Hepatocyte (in vitro differentiated cells): ENCODE results near the gene FAR1. TPM values are rescaled to one million over a fixed set of nuclear protein-coding genes. Genes with fewer than 3 reads are reported as not detected.

ENCODE experiments used
- DNase-seq: peaks from one replicate; pipeline ENCODE4 v3.0.0-alpha.2; 2016; ENCODE audit warnings: low spot score
- H2AFZ ChIP-seq: fragments of 200-600 bp; sonication (generic); 2 replicates; pipeline ENCODE4 v1.6.0; 2016; ENCODE audit warnings: antibody characterized with exemption, mild to moderate bottlenecking
- H3K27ac ChIP-seq: fragments of 200-600 bp; sonication (generic); 2 replicates; pipeline ENCODE4 v1.5.1; 2016; ENCODE audit warnings: mild to moderate bottlenecking
- H3K27me3 ChIP-seq: fragments of 200-600 bp; sonication (generic); 2 replicates; pipeline ENCODE4 v1.6.1; 2016
- H3K36me3 ChIP-seq: fragments of 200-600 bp; sonication (generic); replicated peaks from 2 replicates; pipeline ENCODE4 v1.5.1; 2016; ENCODE audit warnings: low read depth; ENCODE audit not compliant: insufficient read depth
- H3K4me1 ChIP-seq: fragments of 200-600 bp; sonication (generic); 2 replicates; pipeline ENCODE4 v1.5.1; 2016; ENCODE audit warnings: mild to moderate bottlenecking, moderate library complexity; ENCODE audit not compliant: insufficient read depth
- H3K4me2 ChIP-seq: fragments of 200-600 bp; sonication (generic); 2 replicates; pipeline ENCODE4 v1.6.0; 2016
- H3K4me3 ChIP-seq: fragments of 200-600 bp; sonication (generic); 2 replicates; pipeline ENCODE4 v1.5.1; 2016; ENCODE audit warnings: mild to moderate bottlenecking
- H3K79me2 ChIP-seq: fragments of 200-600 bp; sonication (generic); 2 replicates; pipeline ENCODE4 v1.6.0; 2017; ENCODE audit warnings: mild to moderate bottlenecking
- H3K9me2 ChIP-seq: fragments of 200-600 bp; sonication (generic); replicated peaks from 2 replicates; pipeline ENCODE4 v1.6.0; 2017; ENCODE audit warnings: mild to moderate bottlenecking; ENCODE audit not compliant: insufficient read depth
- H3K9me3 ChIP-seq: fragments of 200-600 bp; sonication (generic); 2 replicates; pipeline ENCODE4 v1.5.1; 2016; ENCODE audit warnings: low read depth, mild to moderate bottlenecking
- H4K20me1 ChIP-seq: fragments of 200-600 bp; sonication (generic); 2 replicates; pipeline ENCODE4 v1.6.0; 2016; ENCODE audit warnings: mild to moderate bottlenecking; ENCODE audit not compliant: insufficient read depth, poor library complexity, severe bottlenecking
- CTCF ChIP-seq: fragments of 200-600 bp; sonication (generic); IDR thresholded peaks from 2 replicates; pipeline ENCODE4 v1.5.1; 2016; ENCODE audit warnings: antibody characterized with exemption, mild to moderate bottlenecking; ENCODE audit not compliant: poor library complexity
- EZH2 ChIP-seq: fragments of 200-600 bp; sonication (generic); IDR thresholded peaks from 2 replicates; pipeline ENCODE4 v1.6.1; 2016; ENCODE audit warnings: antibody characterized with exemption, mild to moderate bottlenecking, borderline replicate concordance
- EZH2phosphoT487 ChIP-seq: fragments of 200-600 bp; sonication (generic); IDR thresholded peaks from one replicate; pipeline ENCODE4 v1.6.1; 2018; ENCODE audit warnings: antibody characterized with exemption, mild to moderate bottlenecking, low read depth, moderate library complexity; ENCODE audit not compliant: unreplicated experiment, severe bottlenecking
- WGBS: methylation state at CpG from one replicate; pipeline ENCODE4 v1.1.6; 2016; ENCODE audit warnings: low lambda C conversion rate; ENCODE audit errors: missing lambda C conversion rate; 5-methylcytosine and 5-hydroxymethylcytosine counted together
- polyA plus RNA-seq: library from polyadenylated mRNA; unstranded; fragments of >200 nt; fragmentation: Nextera tagmentation; extraction: Ambion mirVana; gene quantifications from 2 replicates; pipeline ENCODE4 v1.2.1, GENCODE V29; 2016
- total RNA-seq: library from RNA; depleted of rRNA; stranded (reverse); fragments of >200 nt; gene quantifications from 2 replicates; pipeline ENCODE4 v1.2.3, GENCODE V29; 2014

FAR1 gene
- total and polyA plus RNA-seq, 2 experiments from 2014 or later, result 21.7 to 71.4 TPM

- Histone ChIP-seq H3K27me3 (no peaks in the 10 kb centered on the region), H3K4me3 (no peak overlapping the region), H3K9me2 (no peaks in the 10 kb centered on the region), H3K9me3 (no peaks in the 10 kb centered on the region), H3K36me3 (no peaks in the 10 kb centered on the region), H3K4me1 (no peaks in the 10 kb centered on the region), H4K20me1 (no peaks in the 10 kb centered on the region), H3K4me2 (no peak overlapping the region), H3K27ac (no peak overlapping the region), H2AFZ (no peak overlapping the region), H3K79me2 (no peaks in the 10 kb centered on the region)
- TF ChIP-seq EZH2phosphoT487 (no peak), EZH2 (no peak), CTCF (no peak)
- no peak for DNase-seq
- WGBS, result 77% methylated on average over 3 of the region's 3 CpGs
Observed at GRCh38 chr11:13765886-13766285, 97.4 kb downstream of the FAR1 start.

GRCh38 chr11:13767471-13767870 lies 99.0 kb downstream of the FAR1 start:
- H4K20me1 ChIP-seq, result no peaks in the 10 kb centered on the region
- TF ChIP-seq EZH2phosphoT487 (no peak), EZH2 (no peak), CTCF (no peak)
- H3K9me2 ChIP-seq, result no peaks in the 10 kb centered on the region
- H3K9me3 ChIP-seq, result no peaks in the 10 kb centered on the region
- H3K27ac ChIP-seq, result no peak overlapping the region
- no peak for DNase-seq
- 81% methylated on average over 1 of the region's 1 CpG for WGBS
- no peaks in the 10 kb centered on the region for H3K36me3 ChIP-seq
- no peaks in the 10 kb centered on the region for H3K79me2 ChIP-seq
- no peaks in the 10 kb centered on the region for H3K4me1 ChIP-seq
- no peak overlapping the region for H3K4me3 ChIP-seq
- H3K4me2 ChIP-seq, result no peak overlapping the region
- H2AFZ ChIP-seq, result no peak overlapping the region
- no peaks in the 10 kb centered on the region for H3K27me3 ChIP-seq

GRCh38 chr11:13769188-13769587 lies 100.7 kb downstream of the FAR1 start:
- Histone ChIP-seq H3K4me1 (no peaks in the 10 kb centered on the region), H3K9me3 (no peaks in the 10 kb centered on the region), H3K27me3 (no peaks in the 10 kb centered on the region), H3K79me2 (no peaks in the 10 kb centered on the region), H2AFZ (no peak overlapping the region), H3K36me3 (no peaks in the 10 kb centered on the region), H3K4me2 (no peak overlapping the region), H3K9me2 (no peaks in the 10 kb centered on the region), H3K27ac (no peak overlapping the region), H3K4me3 (no peak overlapping the region), H4K20me1 (no peaks in the 10 kb centered on the region)
- WGBS, result 62% methylated on average over 2 of the region's 2 CpGs
- DNase-seq, result no peak
- no peak for TF ChIP-seq EZH2
- no peak for TF ChIP-seq EZH2phosphoT487
- no peak for TF ChIP-seq CTCF

GRCh38 chr11:13771151-13771550 lies 102.7 kb downstream of the FAR1 start:
- TF ChIP-seq CTCF (no peak), EZH2 (no peak), EZH2phosphoT487 (no peak)
- no peaks in the 10 kb centered on the region for H3K27me3 ChIP-seq
- no peaks in the 10 kb centered on the region for H3K9me3 ChIP-seq
- no peak overlapping the region for H3K4me3 ChIP-seq
- H3K27ac ChIP-seq, result no peak overlapping the region
- no peaks in the 10 kb centered on the region for H4K20me1 ChIP-seq
- H3K36me3 ChIP-seq, result no peaks in the 10 kb centered on the region
- no peaks in the 10 kb centered on the region for H3K4me1 ChIP-seq
- 82% methylated on average over 3 of the region's 3 CpGs for WGBS
- no peaks in the 10 kb centered on the region for H3K79me2 ChIP-seq
- no peak for DNase-seq
- no peak overlapping the region for H3K4me2 ChIP-seq
- no peaks in the 10 kb centered on the region for H3K9me2 ChIP-seq
- H2AFZ ChIP-seq, result no peak overlapping the region
